ENCODE results near the gene UVSSA.
"Not testable (repeated sequence)": the region's sequence is repeated elsewhere in the genome, so short reads cannot be mapped to it uniquely, and the experiment has no call there.

UVSSA gene

DNA sequence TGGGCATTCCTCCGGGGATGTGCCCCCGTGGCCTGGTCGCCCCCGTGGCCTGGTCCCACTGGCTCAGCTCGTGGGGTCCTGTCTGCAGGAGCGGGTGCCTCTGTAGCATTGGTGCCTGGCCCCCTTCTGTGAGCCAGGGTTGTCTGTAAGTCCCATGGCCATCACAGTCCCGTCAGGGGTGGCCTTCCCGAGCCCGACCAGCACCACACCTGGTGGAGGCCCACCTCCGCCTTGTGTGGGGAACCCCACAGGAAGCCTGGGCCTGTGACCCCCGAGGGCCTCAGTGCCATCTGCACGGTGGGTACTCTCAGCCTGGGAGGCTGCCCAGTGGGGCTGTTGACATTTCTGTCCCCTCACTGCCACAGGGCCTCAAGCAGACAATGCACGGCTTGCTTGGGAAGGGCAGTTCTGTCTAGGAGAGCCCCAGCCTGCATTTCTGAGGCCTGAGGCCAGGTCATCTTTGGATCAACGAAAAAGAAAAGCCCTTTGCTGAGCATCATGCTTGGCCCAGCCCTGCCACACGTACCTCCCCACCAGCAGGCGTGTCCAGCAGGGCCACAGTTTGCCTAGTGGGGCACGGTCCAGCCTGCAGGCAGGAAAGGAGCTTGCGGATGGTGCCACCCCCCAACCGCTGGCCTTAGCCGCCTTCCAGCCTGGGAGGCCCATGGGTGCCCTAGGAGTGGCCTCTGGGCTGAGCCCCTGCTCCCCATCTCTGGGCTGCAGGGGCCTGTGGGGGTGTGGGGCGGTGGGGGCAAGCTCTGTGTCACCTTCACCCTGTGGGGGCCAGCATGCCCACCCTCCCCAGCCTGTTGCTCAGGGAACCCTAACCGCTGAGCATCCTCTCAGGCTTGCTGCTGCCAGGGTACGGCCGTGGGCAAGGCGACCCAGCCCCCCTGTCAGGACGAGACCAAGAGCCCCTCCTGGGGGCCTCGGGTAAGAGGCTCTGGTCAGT is 36.0 kb downstream of the UVSSA start:
- no peak overlapping the region for H3K4me3 ChIP-seq (ENCODE audit: low read depth, low read length)
- DNase-seq (ENCODE audit: low read depth) = no peak

DNA sequence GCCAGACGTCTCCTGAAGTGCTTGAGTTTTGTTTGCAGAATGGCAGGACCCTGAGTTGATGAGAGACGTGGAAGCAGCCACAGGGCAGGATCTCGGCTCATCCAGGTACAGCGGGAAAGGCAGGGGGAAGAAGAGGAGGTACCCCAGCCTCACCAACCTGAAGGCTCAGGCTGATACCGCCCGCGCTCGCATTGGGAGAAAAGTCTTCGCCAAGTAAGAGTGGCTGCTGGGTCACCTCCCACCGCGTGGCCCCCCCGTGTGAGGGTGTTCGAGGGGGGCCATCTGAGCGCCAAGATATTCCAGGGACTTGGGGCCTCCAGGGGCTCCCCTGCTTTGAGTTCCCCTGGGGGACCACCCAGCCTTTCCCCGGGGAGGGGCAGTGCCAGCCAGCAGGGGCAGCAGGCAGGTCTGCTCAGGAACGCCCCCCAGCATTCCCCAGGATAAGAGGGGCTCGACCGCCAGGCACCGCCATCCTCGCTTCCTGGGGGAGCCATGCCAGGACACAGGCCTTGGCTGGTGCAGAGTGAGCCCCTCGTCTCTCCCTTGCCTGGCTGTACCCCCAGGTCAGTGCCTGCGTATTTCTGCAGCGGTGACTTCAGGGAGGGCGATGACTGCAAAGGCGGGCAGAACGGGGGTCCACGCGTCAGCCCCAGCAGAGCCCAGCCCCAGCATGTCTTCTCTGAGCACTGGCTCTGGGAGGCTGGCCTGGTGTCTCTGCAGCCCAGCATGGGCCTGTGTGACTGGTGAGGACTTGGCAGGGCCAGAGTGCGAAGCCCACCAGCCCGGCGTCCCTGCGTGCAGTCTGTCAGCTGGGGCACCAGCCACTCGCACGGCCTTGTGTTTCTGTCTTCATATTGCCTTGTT is 37.0 kb downstream of the UVSSA start:
- no peak for DNase-seq (ENCODE audit: low read depth)
- H3K4me3 ChIP-seq (ENCODE audit: low read depth, low read length) = no peak overlapping the region

DNA sequence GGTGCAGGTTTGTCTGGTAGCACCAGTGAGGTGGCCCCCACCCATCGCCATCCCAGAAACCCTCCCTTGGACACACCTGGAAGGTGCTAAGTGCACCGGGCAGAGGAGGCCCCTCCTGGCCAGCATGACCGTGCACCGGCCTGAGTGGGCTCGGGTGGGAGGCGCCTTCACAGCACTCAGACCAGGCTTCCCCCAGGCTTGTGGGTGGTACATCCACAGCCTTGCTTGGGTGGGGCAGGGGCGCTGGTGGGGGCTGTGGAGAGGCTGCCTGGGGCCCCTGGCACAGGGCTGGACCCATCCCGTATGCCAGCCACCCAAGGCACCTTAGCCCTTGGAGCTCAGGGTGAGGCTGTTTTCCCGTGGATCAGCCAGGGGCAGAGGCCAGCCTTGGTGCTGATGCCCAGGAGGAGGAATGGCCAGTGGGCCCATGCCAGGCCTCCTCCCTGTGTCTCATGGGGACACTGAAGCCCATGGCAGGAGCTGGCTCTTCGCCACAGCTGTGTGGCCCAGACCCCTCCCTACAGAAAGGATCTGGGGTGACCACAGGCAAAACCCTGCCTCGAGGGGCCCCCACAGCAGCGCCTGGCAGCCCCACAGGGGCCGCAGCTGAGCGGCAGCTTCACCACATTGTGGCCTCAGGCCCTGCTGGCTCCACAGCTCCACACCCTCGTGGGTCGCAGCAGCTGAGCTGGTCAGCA is 37.8 kb downstream of the UVSSA start:
- DNase-seq (ENCODE audit: low read depth) = no peak
- no peak overlapping the region for H3K4me3 ChIP-seq (ENCODE audit: low read depth, low read length)

DNA sequence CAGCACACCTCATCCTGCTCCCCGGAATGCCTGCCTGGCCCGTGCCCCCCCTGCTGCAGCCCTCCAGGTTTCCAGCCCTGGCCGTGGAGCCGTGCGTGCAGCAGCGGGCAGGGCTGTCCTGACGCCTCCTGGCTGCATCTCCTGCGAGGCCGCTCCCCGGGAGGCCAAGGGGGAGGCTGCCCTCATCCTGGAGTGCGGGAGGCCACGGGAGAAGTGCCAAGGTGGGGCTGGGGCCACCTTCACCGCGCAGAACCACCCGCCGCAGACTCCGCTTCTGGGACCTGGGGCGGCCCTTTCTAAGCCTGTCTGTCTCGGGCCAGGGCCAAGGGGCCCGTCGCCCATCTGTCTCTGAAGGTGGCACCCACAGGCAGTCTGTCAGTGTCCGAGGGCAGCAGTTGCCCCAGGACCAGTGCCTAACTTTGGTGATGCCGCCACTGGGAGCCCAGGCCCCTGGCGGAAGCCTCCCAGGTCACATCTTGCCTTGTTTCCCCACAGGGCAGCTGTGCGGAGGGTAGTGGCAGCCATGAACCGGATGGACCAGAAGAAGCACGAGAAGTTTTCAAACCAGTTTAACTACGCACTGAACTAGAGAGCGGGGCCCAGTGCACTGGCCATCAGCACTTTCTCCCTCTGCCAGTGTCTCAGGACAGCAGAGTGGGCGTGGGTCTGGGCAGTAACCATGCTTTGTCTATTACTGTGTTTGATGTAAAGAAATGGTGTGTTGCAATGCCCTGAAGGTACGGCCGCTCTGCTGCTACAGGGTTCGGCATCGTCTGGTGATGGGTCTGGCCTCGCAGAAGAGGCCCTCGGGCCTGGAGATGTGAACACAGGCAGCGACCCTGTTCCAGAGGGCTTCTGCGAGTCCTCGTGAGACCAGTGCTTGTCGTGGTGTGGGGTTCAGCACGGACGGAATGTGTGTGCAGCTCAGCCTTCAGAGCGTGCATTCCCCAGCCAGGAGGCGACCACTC is 38.6 kb downstream of the UVSSA start:
- no peak overlapping the region for H3K4me3 ChIP-seq (ENCODE audit: low read depth, low read length)
- DNase-seq (ENCODE audit: low read depth) = no peak

DNA sequence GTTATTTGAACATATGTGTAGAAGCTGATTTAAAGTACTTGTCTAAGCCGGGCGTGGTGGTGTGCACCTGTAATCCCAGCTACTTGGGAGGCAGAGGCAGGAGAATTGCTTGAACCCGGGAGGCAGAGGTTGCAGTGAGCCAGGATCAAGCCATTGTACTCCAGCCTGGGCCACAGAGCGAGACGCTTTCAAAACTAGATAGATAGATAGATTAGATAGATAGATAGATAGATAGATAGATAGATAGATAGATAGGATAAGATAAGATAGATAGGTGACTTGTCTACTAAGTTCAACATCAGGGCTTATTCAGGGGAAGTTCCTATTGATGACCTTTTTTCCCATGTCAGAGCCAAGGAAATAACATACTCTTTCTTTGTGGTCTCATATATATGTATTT is 46.4 kb downstream of the UVSSA start:
- DNase-seq (ENCODE audit: low read depth); H3K4me3 ChIP-seq (ENCODE audit: low read depth, low read length): not testable (repeated sequence)

DNA sequence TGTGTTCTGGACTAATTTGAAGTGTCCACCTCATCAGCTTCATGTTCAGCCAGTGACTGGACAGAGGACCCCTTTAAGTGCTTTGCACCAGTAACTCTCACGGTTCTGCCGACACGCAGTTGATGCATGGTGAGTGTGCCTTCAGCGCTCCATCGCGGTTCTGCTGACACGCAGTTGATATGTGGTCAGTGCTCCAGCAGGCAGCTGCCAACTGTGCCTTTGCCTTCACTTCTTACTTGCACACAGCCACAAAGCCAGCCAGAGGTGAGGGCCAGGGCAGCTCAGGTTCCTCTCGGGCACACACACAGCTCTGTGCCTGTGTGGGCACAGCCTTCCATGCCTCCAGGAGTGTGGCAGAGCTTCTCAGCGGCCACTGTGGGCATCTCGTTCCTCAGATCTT is 46.9 kb downstream of the UVSSA start:
- DNase-seq (ENCODE audit: low read depth) = no peak

DNA sequence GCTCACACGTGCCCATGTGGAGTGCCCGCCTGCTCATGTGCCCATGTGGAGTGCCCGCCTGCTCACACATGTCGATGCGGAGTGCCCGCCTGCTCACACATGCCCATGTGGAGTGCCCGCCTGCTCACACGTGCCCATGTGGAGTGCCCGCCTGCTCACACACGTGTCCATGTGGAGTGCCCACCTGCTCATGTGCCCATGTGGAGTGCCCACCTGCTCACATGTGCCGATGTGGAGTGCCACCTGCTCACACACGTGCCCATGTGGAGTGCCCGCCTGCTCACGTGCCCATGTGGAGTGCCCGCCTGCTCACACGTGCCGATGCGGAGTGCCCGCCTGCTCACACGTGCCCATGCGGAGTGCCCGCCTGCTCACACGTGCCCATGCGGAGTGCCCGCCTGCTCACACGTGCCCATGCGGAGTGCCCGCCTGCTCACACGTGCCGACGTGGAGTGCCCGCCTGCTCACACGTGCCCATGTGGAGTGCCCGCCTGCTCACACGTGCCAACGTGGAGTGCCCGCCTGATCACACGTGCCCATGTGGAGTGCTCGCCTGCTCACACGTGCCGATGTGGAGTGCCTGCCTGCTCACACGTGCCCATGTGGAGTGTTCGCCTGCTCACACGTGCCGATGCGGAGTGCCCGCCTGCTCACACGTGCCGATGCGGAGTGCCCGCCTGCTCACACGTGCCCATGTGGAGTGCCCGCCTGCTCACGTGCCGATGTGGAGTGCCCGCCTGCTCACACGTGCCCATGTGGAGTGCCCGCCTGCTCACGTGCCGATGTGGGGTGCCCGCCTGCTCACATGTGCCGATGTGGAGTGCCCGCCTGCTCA is 47.8 kb downstream of the UVSSA start:
- H3K4me3 ChIP-seq (ENCODE audit: low read depth, low read length); DNase-seq (ENCODE audit: low read depth): not testable (repeated sequence)

More for the DNA sequence above, 46.9 kb downstream of the UVSSA start:
- H3K4me3 ChIP-seq (ENCODE audit: low read depth, low read length) = no peak overlapping the region

DNA sequence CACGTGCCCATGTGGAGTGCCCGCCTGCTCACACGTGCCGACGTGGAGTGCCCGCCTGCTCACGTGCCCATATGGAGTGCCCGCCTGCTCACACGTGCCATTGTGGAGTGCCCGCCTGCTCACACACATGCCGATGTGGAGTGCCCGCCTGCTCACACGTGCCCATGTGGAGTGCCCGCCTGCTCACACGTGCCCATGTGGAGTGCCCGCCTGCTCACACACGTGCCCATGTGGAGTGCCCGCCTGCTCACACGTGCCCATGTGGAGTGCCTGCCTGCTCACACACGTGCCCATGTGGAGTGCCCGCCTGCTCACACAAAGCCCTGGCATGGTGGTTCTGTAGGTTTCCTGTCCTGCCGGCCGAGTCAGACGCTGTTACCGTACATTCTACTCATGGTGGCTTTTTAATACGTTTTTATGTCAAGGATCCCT is 48.4 kb downstream of the UVSSA start:
- DNase-seq (ENCODE audit: low read depth); H3K4me3 ChIP-seq (ENCODE audit: low read depth, low read length): not testable (repeated sequence)

DNA sequence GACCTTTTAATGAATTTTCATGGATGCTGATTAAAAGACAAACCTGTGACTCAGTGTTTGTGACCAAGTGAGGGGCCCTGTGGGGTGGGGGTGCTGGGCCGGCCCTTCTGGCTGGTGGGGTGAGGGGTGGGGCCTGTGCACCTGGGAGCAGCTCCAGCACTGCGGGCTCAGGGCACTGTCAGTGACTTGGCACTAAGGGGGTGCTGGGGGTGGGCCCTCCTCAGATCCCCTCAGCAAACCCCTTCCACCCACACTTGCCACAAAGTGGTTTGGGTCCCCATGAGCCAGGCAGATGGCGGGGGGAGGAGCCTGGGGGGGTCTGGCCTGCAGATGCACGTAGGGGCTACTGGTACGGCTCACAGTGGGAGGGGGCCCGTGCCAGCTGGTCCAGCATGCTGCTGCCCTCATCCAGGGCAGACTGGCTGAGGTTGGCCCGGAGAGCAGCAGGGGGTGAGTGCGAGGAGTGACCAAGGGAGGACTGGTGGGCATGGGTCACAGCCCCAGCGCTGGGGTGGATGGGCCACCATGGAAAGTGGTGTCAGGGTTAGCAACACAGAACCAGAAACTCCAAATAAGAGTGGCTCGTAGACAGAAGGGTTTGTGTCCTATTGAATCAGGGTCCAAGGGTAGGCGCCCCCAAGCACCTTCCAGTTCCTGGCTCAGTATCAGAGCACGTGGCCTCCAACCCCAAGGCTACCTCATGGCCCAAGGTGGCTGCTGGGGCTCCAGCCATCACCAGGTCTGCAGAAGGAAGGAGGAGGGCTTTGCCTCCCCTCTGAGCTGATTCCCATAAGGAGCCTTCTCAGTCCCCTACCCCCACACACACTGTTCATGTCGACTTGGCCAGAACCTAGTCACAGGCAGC is 49.2 kb downstream of the UVSSA start:
- H3K4me3 ChIP-seq (ENCODE audit: low read depth, low read length) = no peak overlapping the region
- DNase-seq (ENCODE audit: low read depth) = no peak

DNA sequence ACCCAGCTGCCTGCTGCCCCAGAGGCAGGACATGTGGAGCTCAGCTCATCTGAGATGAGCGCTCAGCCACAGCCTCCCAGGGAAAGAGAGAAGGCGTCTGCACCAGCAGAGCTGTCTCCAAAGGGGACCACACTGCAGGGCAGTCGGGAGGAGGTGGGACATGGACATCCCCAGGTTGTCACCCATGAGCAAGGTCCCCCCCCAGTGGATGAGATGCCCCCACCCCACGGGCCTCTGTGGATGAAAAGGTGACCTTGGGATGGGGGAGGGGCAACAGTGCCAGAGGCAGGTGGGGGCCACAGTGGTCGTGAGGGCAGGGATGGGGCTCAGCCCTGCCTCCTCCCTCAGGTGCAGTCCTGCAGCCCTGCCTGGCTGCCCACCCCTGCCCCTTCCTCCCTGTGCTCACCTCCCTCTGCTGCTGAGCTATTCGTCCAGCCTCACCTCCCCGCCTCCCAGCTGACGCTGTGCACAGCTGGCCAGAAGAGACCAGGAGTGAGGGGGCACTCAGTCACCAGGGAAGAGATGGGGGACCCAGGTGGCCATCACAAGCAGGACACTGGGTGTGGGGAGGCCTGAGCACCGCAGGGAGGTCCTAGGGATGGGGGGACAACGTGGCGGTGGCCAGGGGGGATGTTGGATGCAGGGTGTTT is 49.9 kb downstream of the UVSSA start:
- DNase-seq (ENCODE audit: low read depth) = no peak
- no peak overlapping the region for H3K4me3 ChIP-seq (ENCODE audit: low read depth, low read length)

DNA sequence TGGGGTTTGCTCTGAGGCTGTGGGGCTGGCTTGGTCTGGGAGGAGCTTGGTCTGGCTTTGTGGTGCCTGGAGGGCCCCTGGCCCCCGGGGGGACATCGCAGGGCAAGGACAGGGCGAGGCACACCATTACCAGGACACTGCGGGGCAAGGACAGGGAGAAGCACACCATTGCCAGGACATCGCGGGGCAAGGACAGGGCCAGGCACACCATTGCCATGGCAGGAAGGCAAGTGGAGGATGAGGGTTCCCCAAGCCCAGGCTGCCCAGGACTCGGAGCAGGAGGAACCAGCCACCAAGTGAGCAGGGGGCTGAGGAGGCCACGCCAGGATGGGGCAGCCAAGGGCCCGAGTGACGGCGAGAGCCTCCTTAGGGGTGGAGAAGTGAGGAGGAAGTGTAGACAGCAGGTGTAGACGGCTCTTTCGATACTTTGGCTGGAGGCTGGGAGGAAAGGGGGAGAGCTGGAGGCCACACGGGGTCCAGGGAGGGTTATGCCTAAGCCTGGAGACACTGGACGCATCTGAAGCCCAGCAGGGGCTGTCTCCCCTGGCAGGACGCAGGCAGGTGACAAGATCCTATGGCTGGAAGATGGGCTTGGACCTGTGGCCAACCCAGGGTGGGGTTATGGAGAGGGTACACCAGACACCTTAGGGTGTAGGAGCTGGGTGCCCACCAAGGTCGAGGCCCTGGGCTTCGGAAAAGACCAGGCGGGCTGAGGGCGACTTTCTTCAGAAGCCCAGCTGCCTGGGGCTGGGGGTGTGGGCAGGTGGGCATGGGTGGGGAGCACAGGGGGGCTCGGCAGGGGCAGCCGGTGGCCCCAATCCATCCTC is 51.9 kb downstream of the UVSSA start:
- DNase-seq (ENCODE audit: low read depth) = no peak
- no peak overlapping the region for H3K4me3 ChIP-seq (ENCODE audit: low read depth, low read length)

DNA sequence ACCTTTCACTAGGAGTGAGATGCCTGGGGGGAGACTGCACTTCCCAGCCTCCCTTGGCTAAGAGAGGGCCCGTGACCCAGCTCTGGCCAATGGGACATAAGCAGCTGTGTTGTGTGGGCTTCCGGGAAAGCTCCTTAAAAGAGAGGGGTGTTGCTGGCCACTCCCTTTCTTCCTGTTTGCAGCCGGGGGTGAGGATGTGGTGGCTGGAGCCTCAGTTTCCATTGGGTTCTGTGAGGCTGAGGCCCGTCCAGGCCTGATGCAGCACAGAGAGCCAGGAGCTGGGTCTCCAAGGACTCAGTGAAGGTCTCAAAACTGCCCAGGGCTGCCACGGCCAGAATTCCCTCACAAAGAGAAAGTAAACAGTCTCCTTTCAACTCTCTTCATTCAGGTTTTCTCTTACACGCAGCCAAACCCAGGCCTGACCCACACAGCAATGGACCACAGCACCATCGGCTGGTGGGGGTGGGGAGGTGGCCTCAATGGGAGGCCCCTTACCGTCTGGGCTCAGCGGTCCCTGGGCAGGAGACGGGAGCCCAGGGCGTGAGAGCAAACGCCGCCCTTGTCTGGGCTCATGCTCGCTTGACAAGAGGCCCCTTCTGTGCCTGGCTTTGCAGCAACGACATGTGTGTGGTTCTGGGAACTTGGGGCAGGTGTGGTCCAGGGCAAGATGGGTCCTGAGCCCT is 52.6 kb downstream of the UVSSA start:
- no peak overlapping the region for H3K4me3 ChIP-seq (ENCODE audit: low read depth, low read length)
- no peak for DNase-seq (ENCODE audit: low read depth)

DNA sequence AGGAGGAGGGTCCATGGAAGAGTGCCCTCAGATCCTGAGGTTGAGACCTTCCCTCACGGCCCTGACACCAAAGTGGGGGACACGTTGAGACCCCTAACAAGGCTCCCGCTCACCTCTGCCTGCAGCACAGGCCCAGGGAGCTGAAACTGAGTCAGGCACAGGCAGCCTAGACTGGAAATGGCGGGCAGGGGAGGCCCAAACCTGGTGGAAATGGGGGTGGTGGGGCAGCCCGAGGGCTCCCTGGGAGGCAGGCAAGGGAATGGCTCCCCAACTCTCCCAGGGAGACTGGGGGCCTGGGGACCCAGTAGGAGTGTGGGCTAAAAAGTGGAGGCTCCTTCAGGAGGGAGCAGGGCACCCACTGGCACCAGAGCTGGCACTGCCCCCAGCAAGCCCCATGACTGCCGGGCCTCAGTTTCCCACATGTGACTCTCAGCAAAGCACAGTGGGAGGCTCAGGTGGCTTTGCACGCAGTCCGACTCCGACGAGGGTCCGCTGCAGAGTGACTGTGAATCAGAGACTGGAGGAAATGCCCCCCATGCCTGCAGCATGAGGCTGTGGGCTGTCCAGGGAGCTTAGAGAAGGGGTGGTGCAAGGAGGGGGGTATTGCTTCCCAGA is 53.3 kb downstream of the UVSSA start:
- no peak for DNase-seq (ENCODE audit: low read depth)
- no peak overlapping the region for H3K4me3 ChIP-seq (ENCODE audit: low read depth, low read length)

DNA sequence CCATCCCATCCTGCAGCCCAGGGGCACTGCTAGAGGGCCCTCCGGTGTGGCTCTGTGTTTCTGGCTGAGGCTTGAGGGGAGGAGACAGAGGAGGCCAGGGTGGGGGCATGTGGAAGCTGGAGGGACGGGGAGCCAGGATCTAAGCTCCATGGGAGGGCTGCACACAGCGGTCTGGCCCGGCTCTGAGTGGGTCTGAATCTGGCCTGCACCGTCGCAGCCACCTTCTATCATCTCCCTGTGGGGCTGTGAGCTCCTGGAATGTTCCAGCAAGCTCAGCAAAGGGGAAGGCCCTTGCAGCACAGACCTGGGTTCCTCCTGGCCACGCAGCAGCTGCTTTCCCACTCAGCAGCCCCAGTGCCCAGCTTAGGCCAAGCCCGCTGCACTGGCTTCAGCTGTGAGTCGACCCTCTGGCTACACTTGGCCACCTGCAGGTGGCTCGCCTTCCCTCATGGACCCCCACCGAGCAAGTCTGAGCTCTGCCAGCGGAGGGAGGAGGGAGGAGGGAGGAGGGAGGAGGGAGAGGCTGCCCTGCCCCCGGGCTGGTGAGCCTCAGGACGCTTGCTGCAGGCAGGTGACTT is 53.9 kb downstream of the UVSSA start:
- no peak for DNase-seq (ENCODE audit: low read depth)
- H3K4me3 ChIP-seq (ENCODE audit: low read depth, low read length) = no peak overlapping the region

All from skeletal muscle cell (primary cell).